IgD-negative memory B cell (primary cell): ENCODE measurements around the gene MKRN2OS. TPM values are rescaled to one million over a fixed set of nuclear protein-coding genes. Genes with fewer than 3 reads are reported as not detected.
A peak's percentile ranks its signal among the peaks of the same experiment; 100 is the strongest.
"Not testable (repeated sequence)": the region's sequence is repeated elsewhere in the genome, so short reads cannot be mapped to it uniquely, and the experiment has no call there.

ENCODE experiments used
- H3K27ac Mint-ChIP-seq, 3 donors: one replicate each; pipeline ENCODE4 v1.8.0; 2020 to 2022; ENCODE audit warnings: mild to moderate bottlenecking in 3 of 3, mixed read lengths in 3 of 3, moderate library complexity in 1 of 3
- H3K27me3 Mint-ChIP-seq: one replicate; pipeline ENCODE4 v1.8.0; 2021; ENCODE audit warnings: mixed read lengths
- H3K36me3 Mint-ChIP-seq: one replicate; pipeline ENCODE4 v1.8.0; 2020; ENCODE audit warnings: mild to moderate bottlenecking, mixed read lengths
- H3K4me1 Mint-ChIP-seq, 3 donors: one replicate each; pipeline ENCODE4 v1.8.0; 2020 to 2022; ENCODE audit warnings: mixed read lengths in 3 of 3, mild to moderate bottlenecking in 1 of 3
- H3K4me3 Mint-ChIP-seq, 4 donors: one replicate each; pipeline ENCODE4 v1.8.0; 2020 to 2022; ENCODE audit warnings: mild to moderate bottlenecking in 4 of 4, mixed read lengths in 4 of 4, moderate library complexity in 3 of 4
- H3K9me3 Mint-ChIP-seq, 3 donors: one replicate each; pipeline ENCODE4 v1.8.0; 2020 to 2021; ENCODE audit warnings: mixed read lengths in 3 of 3, mild to moderate bottlenecking in 1 of 3
- polyA plus RNA-seq: library from polyadenylated mRNA; unstranded; fragments of 300-500 nt; fragmentation: Illumina TruSeq; gene quantifications from one replicate; pipeline ENCODE4 v1.2.3, GENCODE V29; 2021

The MKRN2OS gene
- polyA plus RNA-seq, 1 donor from 2014 or later = not detected

- Mint-ChIP-seq H3K27me3 (peaks cover 18% of the 10 kb centered on the region), H3K27ac (peak within 1 kb of the TSS; percentile 87 to 94 (median 92)), H3K4me1 (peaks cover 29 to 55% (median 49%) of the 10 kb centered on the region in 3 donors), H3K9me3 (peaks cover 0 to 1% (median 0%) of the 10 kb centered on the region in 3 donors), H3K36me3 (peaks cover 3% of the 10 kb centered on the region), H3K4me3 (peak within 1 kb of the TSS; percentile 93 to 95 (median 94))
These were observed 11.6 kb upstream of the MKRN2OS start, which contains the start of gene MKRN2 for GRCh38 chr3:12556690-12557472. MKRN2 (plus strand) TSS chr3:12557087; CDS start chr3:12557151, 64 bp downstream.

DNA sequence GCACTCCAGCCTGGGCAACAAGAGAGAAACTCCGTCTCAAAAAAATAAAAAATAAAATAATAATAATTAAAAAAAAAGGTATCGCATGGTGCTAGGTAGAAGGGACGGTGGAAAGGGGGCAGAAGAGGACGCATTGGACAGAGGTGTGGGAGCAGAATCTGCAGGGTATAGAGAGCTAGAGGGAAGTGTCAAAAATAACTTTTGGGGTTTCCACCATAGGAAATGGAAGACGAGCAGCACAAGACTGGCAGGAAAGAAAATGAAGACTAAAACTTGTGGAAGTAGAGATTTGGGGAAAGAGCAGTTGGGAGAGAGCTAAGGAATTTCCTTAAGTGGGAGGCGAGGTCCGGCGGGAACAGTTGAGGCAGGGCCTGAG lies 11.0 kb upstream of the MKRN2OS start:
- Mint-ChIP-seq H3K9me3 (peaks cover 0 to 1% (median 0%) of the 10 kb centered on the region in 3 donors), H3K4me3 (peak overlapping the region; percentile 93 to 95 (median 94)), H3K4me1 (peaks cover 26 to 51% (median 46%) of the 10 kb centered on the region in 3 donors), H3K27ac (peak overlapping the region; percentile 87 to 94 (median 92)), H3K27me3 (peaks cover 18% of the 10 kb centered on the region), H3K36me3 (peaks cover 3% of the 10 kb centered on the region)

DNA sequence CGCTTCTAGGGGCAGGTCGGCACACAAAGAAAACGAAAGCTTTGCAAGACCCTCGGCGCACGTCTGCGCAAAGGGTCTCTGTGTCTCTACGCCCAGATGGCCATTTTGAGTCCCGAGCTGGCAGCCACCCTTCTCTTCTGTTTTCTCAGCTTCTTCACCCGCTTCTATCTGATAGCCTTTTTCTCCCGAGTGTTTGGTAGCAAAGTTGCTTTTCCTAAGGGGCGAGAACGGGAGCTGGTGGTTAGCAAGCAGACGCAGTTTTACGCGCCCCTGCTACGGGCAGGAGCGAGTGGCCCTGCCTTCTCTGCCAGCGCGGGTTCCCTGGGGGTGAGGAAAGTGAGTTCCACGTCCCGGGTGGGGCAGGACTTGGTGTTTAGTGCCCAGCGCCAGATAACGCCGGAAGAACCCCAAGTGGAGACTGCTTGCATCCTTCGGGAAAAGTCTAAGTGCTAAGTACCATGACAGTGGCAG lies 8.7 kb upstream of the MKRN2OS start:
- Mint-ChIP-seq H3K27ac (peak overlapping the region in 1 of 3 donors; percentile 13), H3K4me3 (peak overlapping the region; percentile 63 to 91 (median 80)), H3K9me3 (peaks cover 0 to 1% (median 0%) of the 10 kb centered on the region in 3 donors), H3K36me3 (peaks cover 3% of the 10 kb centered on the region), H3K4me1 (peaks cover 15 to 28% (median 28%) of the 10 kb centered on the region in 3 donors), H3K27me3 (peaks cover 23% of the 10 kb centered on the region)

DNA sequence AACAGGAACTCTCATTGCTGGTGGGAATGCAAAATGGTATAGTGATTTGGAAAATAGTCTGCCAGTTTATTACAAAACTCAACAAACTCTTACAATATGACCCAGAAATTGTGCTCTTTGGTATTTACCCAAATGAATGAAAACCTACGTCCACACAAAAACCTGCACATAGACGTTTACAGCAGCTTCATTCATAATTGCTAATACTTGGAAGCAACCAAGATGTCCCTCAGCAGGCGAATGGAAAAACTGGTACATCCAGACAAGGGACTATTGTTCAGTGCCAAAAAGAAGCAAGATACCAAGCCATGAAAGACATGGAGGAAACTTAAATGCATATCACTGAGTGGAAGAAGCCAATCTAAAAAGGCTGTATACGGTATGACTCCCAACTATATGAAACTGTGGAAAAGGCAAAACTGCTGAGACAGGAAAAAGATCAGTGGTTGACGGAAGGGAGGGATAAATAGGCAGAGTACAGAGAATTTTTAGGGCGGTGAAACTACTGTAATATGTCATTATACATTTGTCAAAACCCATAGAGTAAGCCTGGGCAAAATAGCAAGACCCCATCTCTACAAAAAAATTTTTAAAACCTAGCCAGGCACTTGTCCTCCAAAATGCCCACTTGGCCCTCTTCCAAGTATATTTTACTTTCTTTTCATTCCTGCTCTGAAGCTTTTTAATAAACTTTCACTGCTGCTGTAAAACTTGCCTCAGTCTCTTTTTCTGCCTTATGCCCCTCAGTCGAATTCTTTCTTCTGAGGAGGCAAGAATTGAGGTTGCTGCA lies 4.9 kb upstream of the MKRN2OS start:
- no peak overlapping the region for H3K4me3 Mint-ChIP-seq
- H3K27ac Mint-ChIP-seq = no peak overlapping the region
- no peaks in the 10 kb centered on the region for H3K36me3 Mint-ChIP-seq

DNA sequence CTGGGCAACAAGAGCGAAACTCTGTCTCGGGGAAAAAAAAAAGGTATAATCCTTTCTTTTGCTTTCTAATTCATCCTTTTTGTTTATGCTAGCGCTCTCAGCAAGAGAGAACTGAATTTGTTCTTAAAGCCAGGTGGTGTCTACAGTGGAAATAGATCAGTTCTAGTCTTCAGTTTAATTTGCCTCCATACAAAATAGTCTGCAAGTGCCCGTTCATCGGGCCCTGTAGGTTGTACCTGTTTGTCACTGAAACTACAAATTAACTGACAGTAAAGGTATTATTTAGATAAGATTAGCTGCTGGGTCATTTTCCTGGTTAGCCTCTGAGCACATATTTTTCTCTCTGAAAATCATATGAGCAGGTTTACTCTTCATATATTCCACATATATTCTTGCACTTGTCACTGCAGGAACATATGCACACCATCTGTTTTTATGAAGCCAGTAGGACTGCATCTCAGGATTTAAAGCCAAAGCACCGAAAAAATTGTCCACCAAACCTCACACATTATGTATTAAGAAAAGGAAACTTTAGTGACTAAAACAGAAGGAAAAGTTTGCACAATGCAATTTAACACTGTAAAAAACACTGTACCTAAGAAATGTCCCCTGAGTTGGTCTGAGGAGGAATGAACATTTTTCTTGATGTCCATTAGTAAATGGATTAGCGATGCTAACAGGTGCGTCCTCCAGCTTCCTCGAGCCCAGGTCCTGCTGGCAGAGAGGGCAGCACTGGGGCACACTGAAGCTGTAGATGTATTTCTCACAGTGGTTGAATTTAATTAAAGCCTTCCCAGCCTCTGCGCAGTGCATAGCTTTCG lies 437 bp downstream of the MKRN2OS start:
- H3K4me1 Mint-ChIP-seq = no peaks in the 10 kb centered on the region
- H3K36me3 Mint-ChIP-seq = no peaks in the 10 kb centered on the region
- no peak overlapping the region for H3K27ac Mint-ChIP-seq
- H3K9me3 Mint-ChIP-seq = no peaks in the 10 kb centered on the region
- H3K4me3 Mint-ChIP-seq = no peak overlapping the region
- peaks cover 3% of the 10 kb centered on the region for H3K27me3 Mint-ChIP-seq

More for the DNA sequence above, 4.9 kb upstream of the MKRN2OS start:
- peaks cover 2 to 6% (median 6%) of the 10 kb centered on the region in 3 donors for H3K4me1 Mint-ChIP-seq
- H3K27me3 Mint-ChIP-seq = peaks cover 22% of the 10 kb centered on the region
- peaks cover 0 to 1% (median 0%) of the 10 kb centered on the region in 3 donors for H3K9me3 Mint-ChIP-seq

DNA sequence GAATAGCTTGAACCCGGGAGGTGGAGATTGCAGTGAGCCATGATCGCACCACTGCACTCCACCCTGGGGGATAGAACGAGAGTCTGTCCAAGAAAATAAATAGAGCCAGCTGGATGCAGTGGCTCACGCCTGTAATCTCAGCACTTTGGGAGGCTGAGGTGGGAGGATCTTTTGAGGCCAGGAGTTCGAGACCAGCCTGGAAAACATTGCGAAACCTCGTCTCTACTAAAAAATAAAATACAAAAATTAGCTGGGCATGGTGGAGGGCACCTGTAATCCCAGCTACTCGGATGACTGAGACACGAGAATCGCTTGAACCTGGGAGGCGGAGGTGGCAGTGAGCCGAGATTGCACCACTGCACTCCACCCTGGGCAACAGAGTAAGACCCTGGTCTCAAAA lies 1.8 kb downstream of the MKRN2OS start:
- not testable (repeated sequence) for H3K4me1 Mint-ChIP-seq, H3K4me3 Mint-ChIP-seq, H3K9me3 Mint-ChIP-seq, H3K36me3 Mint-ChIP-seq, H3K27ac Mint-ChIP-seq, H3K27me3 Mint-ChIP-seq

GRCh38 chr3:12541625-12542024 lies 3.7 kb downstream of the MKRN2OS start:
- Mint-ChIP-seq H3K4me3 (no peak overlapping the region), H3K36me3 (no peaks in the 10 kb centered on the region), H3K4me1 (peaks cover 0 to 1% (median 0%) of the 10 kb centered on the region in 3 donors), H3K27me3 (no peaks in the 10 kb centered on the region), H3K27ac (peak overlapping the region in 1 of 3 donors; percentile 57), H3K9me3 (no peaks in the 10 kb centered on the region)

DNA sequence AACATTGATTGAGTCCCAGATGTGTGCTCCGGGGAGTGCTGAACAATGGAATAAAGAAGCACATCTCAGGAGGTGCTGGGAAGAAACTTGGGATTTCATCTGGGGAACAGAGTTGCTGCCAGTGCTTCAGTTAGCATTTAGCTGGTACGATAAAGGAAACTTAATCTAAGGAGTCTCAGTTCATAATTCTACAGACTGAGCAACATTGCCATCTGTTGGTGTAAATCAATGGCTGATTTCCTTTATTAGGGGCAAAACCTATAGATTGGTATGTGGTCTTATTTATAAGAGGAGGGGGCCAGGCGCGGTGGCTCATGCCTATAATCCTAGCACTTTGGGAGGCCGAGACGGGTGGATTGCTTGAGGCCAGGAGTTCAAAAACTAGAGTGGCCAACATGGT lies 8.9 kb downstream of the MKRN2OS start:
- Mint-ChIP-seq H3K27me3 (no peaks in the 10 kb centered on the region), H3K4me1 (peaks cover 0 to 1% (median 0%) of the 10 kb centered on the region in 3 donors), H3K36me3 (peaks cover 10% of the 10 kb centered on the region), H3K27ac (no peak overlapping the region), H3K4me3 (no peak overlapping the region), H3K9me3 (no peaks in the 10 kb centered on the region)

DNA sequence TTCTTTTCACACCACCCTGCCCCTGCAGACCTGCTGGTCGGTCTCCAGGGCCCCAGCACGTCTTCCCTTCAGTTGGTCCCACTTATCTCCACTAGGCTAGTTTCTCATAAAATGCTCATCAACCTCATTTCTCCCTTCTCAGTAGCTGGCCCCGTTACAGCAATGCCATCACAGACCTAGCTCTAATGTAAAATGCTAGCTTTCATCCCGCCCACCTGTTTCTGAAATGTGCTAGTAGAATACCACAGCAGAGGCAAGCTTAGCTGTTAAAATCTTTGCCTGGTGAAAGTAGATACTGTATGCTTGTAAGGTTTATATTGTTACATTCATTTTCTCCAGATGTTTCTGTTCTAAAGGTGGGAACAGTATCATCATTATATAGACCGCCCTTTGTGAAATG lies 13.1 kb downstream of the MKRN2OS start:
- Mint-ChIP-seq H3K4me3 (no peak overlapping the region), H3K27ac (no peak overlapping the region), H3K4me1 (peaks cover 0 to 2% (median 0%) of the 10 kb centered on the region in 3 donors), H3K36me3 (peaks cover 17% of the 10 kb centered on the region), H3K9me3 (no peaks in the 10 kb centered on the region), H3K27me3 (no peaks in the 10 kb centered on the region)

DNA sequence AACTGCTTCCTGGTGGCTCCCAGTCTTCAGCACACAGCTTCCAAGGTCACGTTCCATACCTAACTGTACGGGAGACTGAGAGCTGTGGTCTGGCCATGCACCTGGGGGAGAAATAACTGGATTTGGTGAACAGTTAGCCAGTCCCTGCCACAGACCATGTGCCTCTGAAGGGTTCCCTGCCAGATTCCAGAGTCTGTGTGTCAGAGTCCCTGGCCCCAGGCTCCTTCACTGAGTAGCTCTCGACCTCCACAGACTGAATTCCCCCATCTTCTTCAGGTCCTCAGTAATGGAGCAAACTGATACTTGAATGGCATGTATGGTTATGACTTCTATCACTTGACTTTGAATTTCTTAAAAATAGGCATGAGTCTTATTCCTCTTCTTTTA lies 17.5 kb downstream of the MKRN2OS start:
- Mint-ChIP-seq H3K4me1 (peaks cover 0 to 6% (median 0%) of the 10 kb centered on the region in 3 donors), H3K27me3 (no peaks in the 10 kb centered on the region), H3K9me3 (no peaks in the 10 kb centered on the region), H3K4me3 (no peak overlapping the region), H3K36me3 (peaks cover 19% of the 10 kb centered on the region), H3K27ac (no peak overlapping the region)

GRCh38 chr3:12522721-12523120 lies 22.6 kb downstream of the MKRN2OS start:
- no peak overlapping the region for H3K4me3 Mint-ChIP-seq
- no peak overlapping the region for H3K27ac Mint-ChIP-seq
- H3K27me3 Mint-ChIP-seq = no peaks in the 10 kb centered on the region

DNA sequence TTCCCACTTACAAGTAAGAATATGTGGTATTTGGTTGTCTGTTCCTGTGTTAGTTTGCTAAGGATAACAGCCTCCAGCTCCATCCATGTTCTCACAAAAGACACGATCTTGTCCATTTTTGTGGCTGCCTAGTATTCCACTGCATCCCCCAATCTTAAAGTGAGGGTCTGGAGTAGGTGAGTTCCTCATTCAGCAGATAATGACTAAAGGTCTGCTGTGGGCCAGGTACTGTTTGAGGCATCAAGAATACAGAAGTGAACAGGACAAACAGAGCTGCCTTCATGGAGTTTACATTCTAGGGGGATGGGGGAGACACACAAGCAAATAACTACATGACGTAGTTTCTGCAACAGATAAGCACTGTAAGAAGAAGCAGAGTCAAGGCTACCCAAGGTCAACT lies 24.3 kb downstream of the MKRN2OS start:
- Mint-ChIP-seq H3K4me1 (peaks cover 0 to 6% (median 0%) of the 10 kb centered on the region in 3 donors), H3K36me3 (peaks cover 13% of the 10 kb centered on the region), H3K27me3 (no peaks in the 10 kb centered on the region), H3K27ac (no peak overlapping the region), H3K9me3 (no peaks in the 10 kb centered on the region), H3K4me3 (no peak overlapping the region)

More at GRCh38 chr3:12522721-12523120, 22.6 kb downstream of the MKRN2OS start:
- Mint-ChIP-seq H3K36me3 (peaks cover 15% of the 10 kb centered on the region), H3K4me1 (peaks cover 0 to 6% (median 0%) of the 10 kb centered on the region in 3 donors), H3K9me3 (no peaks in the 10 kb centered on the region)

DNA sequence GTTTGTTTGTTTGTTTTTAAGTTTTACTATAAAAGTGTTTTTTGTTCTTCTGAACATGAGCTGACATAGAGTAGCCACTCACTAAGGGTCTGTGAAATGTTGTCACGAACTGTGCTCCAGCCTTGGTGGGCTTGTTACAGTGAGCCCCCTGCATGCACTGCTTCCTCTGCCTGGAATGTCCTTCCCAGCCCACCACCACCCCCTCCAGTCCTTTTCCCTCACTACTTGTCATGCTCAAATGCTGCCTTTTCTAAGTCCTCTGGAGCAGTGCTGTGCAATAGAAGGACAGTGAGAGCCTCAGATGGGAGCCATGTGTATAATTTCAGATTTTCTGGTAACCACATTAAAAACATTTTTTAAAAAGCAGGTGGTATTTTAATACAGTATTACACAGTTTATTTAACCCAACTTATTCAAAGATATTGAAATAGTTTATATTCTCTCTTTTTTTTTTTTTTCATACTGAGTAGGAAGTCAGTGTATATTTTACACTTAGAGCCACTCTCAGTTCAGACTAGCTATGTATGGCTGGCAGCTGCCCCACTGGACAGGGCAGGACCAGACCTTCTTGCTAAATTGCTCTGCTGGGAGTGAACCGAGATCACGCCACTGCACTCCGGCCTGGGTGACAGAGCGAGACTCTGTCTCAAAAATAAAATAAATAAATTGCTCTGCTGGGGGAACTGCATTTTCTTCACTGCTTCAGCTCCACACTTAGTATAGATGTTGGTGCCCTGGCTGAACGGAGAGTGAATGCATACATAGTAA lies 26.9 kb downstream of the MKRN2OS start:
- Mint-ChIP-seq H3K9me3 (no peaks in the 10 kb centered on the region), H3K36me3 (peaks cover 7% of the 10 kb centered on the region), H3K4me1 (peaks cover 0 to 2% (median 0%) of the 10 kb centered on the region in 3 donors), H3K27me3 (no peaks in the 10 kb centered on the region), H3K27ac (no peak overlapping the region), H3K4me3 (no peak overlapping the region)

DNA sequence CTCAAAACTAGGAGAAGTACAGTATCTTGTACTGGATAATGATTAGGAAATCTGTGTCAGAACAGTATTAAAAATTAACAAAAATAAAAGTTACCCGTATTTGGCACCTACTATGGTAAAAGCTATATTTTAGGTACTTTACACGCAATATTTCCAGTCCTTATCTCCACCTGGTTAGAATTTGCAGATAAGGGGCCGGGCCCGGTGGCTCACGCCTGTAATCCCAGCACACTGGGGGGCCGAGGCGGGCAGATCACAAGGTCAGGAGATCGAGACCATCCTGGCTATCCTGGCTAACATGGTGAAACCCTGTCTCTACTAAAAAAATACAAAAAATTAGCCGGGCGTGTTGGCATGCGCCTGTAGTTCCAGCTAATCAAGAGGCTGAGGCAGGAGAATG lies 28.4 kb downstream of the MKRN2OS start:
- no peaks in the 10 kb centered on the region for H3K9me3 Mint-ChIP-seq
- no peaks in the 10 kb centered on the region for H3K27me3 Mint-ChIP-seq
- no peak overlapping the region for H3K27ac Mint-ChIP-seq
- H3K4me1 Mint-ChIP-seq = peaks cover 0 to 2% (median 0%) of the 10 kb centered on the region in 3 donors
- H3K4me3 Mint-ChIP-seq = no peak overlapping the region
- peaks cover 7% of the 10 kb centered on the region for H3K36me3 Mint-ChIP-seq
